Small intestine (tissue), 7 donors: ENCODE results near the gene RGS6. TPM values are rescaled to one million over a fixed set of nuclear protein-coding genes. Genes with fewer than 3 reads are reported as not detected.

ENCODE experiments used
- DNase-seq, 2 donors: peaks; one replicate each; pipeline versions ENCODE4 v3.0.0 to v3.0.0-alpha.2; 2013
- FAIRE-seq: peaks from 2 replicates; lab custom pipeline; 2012; peaks lifted over from hg19 to GRCh38; lab: Jason Lieb, UNC
- H3K27ac ChIP-seq, 3 donors: one replicate each; pipeline ENCODE4 v1.5.1; 2013; ENCODE audit warnings: low read length in 2 of 3, mild to moderate bottlenecking in 2 of 3, control low read depth in 1 of 3, inconsistent platforms in 1 of 3, low read depth in 1 of 3, moderate library complexity in 1 of 3
- H3K27me3 ChIP-seq, 3 donors: one replicate each; pipeline ENCODE4 v1.6.1; 2013; ENCODE audit warnings: low read length in 3 of 3, inconsistent platforms in 1 of 3; ENCODE audit not compliant: control insufficient read depth in 3 of 3, insufficient read depth in 3 of 3
- H3K36me3 ChIP-seq, 3 donors: one replicate each; pipeline ENCODE4 v1.6.1; 2013; ENCODE audit warnings: low read length in 3 of 3, inconsistent platforms in 1 of 3, low read depth in 1 of 3, mild to moderate bottlenecking in 1 of 3, moderate library complexity in 1 of 3; ENCODE audit not compliant: control insufficient read depth in 3 of 3, insufficient read depth in 2 of 3
- H3K4me1 ChIP-seq, 3 donors: one replicate each; pipeline ENCODE4 v1.6.1; 2013; ENCODE audit warnings: low read length in 2 of 3, inconsistent platforms in 1 of 3, low read depth in 1 of 3, mild to moderate bottlenecking in 1 of 3, moderate library complexity in 1 of 3; ENCODE audit not compliant: control insufficient read depth in 3 of 3, insufficient read depth in 2 of 3
- H3K4me3 ChIP-seq, 3 donors: one replicate each; pipeline ENCODE4 v1.5.1; 2013; ENCODE audit warnings: low read length in 3 of 3, control low read depth in 1 of 3, inconsistent platforms in 1 of 3, low read depth in 1 of 3, mild to moderate bottlenecking in 1 of 3, moderate library complexity in 1 of 3
- H3K9me3 ChIP-seq, 2 donors: one replicate each; pipeline ENCODE4 v1.6.1; 2013; ENCODE audit warnings: low read depth in 1 of 2, low read length in 1 of 2; ENCODE audit not compliant: control insufficient read depth in 2 of 2, insufficient read depth in 1 of 2
- WGBS, 3 donors: extraction: QIAGEN DNeasy Blood & Tissue Kit; methylation state at CpG; one replicate each; pipeline ENCODE4 v1.1.7; 2013; 5-methylcytosine and 5-hydroxymethylcytosine counted together
- polyA plus RNA-seq, 4 donors: library from polyadenylated mRNA; stranded (reverse) in 3 of 4; unstranded in 1 of 4; fragments of 200-250 nt in 3 of 4; fragments of 120-200 nt in 1 of 4; gene quantifications; one replicate each; pipeline versions ENCODE4 v1.2.1 to v1.2.3, GENCODE V29; 2013
- donor health status: healthy with polysubstance abuse.
- donor health status: control.
- donor health status: control.
- donor health status: Bipolar disorder and iron deficiency.
- donor health status: healthy.

The RGS6 gene
- polyA plus RNA-seq, 4 donors = 0.54 to 2.1 (median 0.58) TPM; not detected in 1

GRCh38 chr14:72517736-72518135, 585.5 kb downstream of the RGS6 start:
- H3K36me3 ChIP-seq = no peaks in the 10 kb centered on the region
- H3K27me3 ChIP-seq = peaks cover 0 to 6% (median 0%) of the 10 kb centered on the region in 3 donors
- FAIRE-seq (no peak), DNase-seq (no peak)
- H3K4me1 ChIP-seq = no peaks in the 10 kb centered on the region
- H3K9me3 ChIP-seq = peaks cover 0 to 3% of the 10 kb centered on the region in 2 donors
- no peak overlapping the region for H3K27ac ChIP-seq
- WGBS, 3 donors = 83 to 87% (median 84%) methylated on average over 2 of the region's 2 CpGs
- no peak overlapping the region for H3K4me3 ChIP-seq

GRCh38 chr14:72518809-72519377, 586.7 kb downstream of the RGS6 start:
- no peak for FAIRE-seq
- Histone ChIP-seq H3K4me1 (no peaks in the 10 kb centered on the region), H3K27ac (peak overlapping the region in 1 of 3 donors; percentile 17), H3K4me3 (no peak overlapping the region), H3K27me3 (peaks cover 0 to 4% (median 0%) of the 10 kb centered on the region in 3 donors), H3K36me3 (no peaks in the 10 kb centered on the region), H3K9me3 (peaks cover 0 to 3% of the 10 kb centered on the region in 2 donors)
- peak in 1 of 2 donors; percentile 26 for DNase-seq
- WGBS, 3 donors = 60 to 86% (median 64%) methylated on average over 4 of the region's 4 CpGs

GRCh38 chr14:72519543-72519942, 587.3 kb downstream of the RGS6 start:
- no peak for FAIRE-seq
- Histone ChIP-seq H3K27ac (no peak overlapping the region), H3K9me3 (peaks cover 0 to 3% of the 10 kb centered on the region in 2 donors), H3K36me3 (no peaks in the 10 kb centered on the region), H3K4me3 (no peak overlapping the region), H3K4me1 (no peaks in the 10 kb centered on the region), H3K27me3 (peaks cover 0 to 3% (median 0%) of the 10 kb centered on the region in 3 donors)
- WGBS, 3 donors = 62 to 77% (median 71%) methylated on average over 4 of the region's 4 CpGs
- no peak for DNase-seq

GRCh38 chr14:72521045-72521444, 588.8 kb downstream of the RGS6 start:
- no peaks in the 10 kb centered on the region for H3K4me1 ChIP-seq
- H3K4me3 ChIP-seq = no peak overlapping the region
- H3K9me3 ChIP-seq = peaks cover 0 to 3% of the 10 kb centered on the region in 2 donors
- no peak for DNase-seq
- 77 to 83% (median 83%) methylated on average over 4 of the region's 4 CpGs for WGBS, 3 donors
- H3K27me3 ChIP-seq = peaks cover 0 to 3% (median 0%) of the 10 kb centered on the region in 3 donors
- no peak overlapping the region for H3K27ac ChIP-seq
- FAIRE-seq = no peak
- no peaks in the 10 kb centered on the region for H3K36me3 ChIP-seq

GRCh38 chr14:72521968-72522741, 589.9 kb downstream of the RGS6 start:
- no peaks in the 10 kb centered on the region for H3K36me3 ChIP-seq
- no peak overlapping the region for H3K4me3 ChIP-seq
- H3K9me3 ChIP-seq = peaks cover 0 to 3% of the 10 kb centered on the region in 2 donors
- H3K4me1 ChIP-seq = no peaks in the 10 kb centered on the region
- WGBS, 3 donors = 77 to 84% (median 79%) methylated on average over 8 of the region's 8 CpGs
- no peak overlapping the region for H3K27ac ChIP-seq
- DNase-seq = no peak
- H3K27me3 ChIP-seq = peaks cover 0 to 3% (median 0%) of the 10 kb centered on the region in 3 donors
- FAIRE-seq = no peak

DNA sequence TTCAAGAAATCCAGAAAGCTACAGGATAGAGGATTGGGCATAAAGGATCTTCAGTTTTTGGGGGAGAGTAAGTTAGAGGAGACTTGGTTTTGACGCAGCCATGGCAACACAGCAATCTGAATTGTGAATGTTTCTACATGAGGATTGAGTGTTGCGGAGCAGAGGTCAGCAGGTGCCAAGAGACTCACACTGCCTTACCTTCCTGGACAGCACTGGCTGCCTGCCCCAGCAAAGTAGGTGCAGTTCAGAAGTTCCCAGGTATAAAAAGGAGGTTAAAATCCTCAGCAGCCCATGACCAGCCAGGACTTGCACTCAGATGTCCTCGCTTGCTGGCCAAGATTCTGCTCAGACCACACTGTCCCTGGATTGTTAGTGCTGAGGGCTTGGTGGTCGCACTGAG, 590.6 kb downstream of the RGS6 start:
- no peaks in the 10 kb centered on the region for H3K4me1 ChIP-seq
- no peak overlapping the region for H3K27ac ChIP-seq
- H3K36me3 ChIP-seq = no peaks in the 10 kb centered on the region
- FAIRE-seq = no peak
- 87 to 97% (median 94%) methylated on average over 4 of the region's 4 CpGs for WGBS, 3 donors
- peaks cover 0 to 3% of the 10 kb centered on the region in 2 donors for H3K9me3 ChIP-seq
- no peak for DNase-seq
- H3K27me3 ChIP-seq = peaks cover 0 to 3% (median 0%) of the 10 kb centered on the region in 3 donors
- H3K4me3 ChIP-seq = no peak overlapping the region

DNA sequence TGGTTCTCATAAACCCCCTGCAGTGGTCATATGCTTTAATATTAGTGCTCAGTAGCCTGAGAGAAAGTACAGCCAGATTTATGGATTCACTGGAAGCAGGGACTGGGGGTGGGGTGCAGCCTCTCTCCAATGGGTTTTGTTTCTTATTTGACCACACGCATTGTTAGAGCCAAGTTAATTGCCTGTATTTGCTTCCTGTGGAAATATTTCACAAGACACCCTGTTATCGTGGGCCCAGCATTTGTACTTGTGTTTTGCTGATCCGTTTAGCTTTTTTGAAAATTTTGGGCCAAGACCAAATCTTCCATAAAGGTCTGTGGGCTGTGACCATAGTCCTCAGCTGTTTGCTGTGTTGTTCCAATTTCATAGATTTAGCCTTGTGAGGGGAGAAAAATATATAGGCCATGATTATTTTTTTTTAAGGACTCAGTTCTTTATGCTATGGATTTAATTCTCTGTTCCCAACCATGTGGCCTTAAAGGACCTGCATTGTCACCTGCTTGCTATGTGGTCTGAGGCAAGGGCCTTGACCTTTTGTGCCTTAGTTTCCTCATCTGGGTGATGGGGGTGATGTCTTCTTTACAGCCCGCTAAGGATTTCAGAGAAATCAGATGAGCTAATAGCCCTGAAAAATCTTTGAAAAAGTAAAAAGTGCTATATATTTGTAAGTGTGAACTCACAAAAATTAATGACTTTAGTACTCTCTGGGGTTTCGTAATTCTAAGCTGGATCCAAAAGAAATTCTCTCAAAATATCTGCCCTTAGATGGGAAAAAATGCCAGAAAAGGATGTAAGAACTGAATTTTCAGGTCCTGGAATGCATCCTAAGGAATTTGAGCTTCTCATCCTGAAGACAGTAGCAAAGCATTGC, 591.4 kb downstream of the RGS6 start:
- WGBS, 3 donors = 65 to 83% (median 77%) methylated on average over 5 of the region's 5 CpGs
- no peak for FAIRE-seq
- no peak overlapping the region for H3K4me3 ChIP-seq
- H3K4me1 ChIP-seq = no peaks in the 10 kb centered on the region
- no peaks in the 10 kb centered on the region for H3K36me3 ChIP-seq
- no peak for DNase-seq
- H3K27ac ChIP-seq = no peak overlapping the region
- peaks cover 0 to 3% of the 10 kb centered on the region in 2 donors for H3K9me3 ChIP-seq
- peaks cover 0 to 3% (median under 1%) of the 10 kb centered on the region in 3 donors for H3K27me3 ChIP-seq

DNA sequence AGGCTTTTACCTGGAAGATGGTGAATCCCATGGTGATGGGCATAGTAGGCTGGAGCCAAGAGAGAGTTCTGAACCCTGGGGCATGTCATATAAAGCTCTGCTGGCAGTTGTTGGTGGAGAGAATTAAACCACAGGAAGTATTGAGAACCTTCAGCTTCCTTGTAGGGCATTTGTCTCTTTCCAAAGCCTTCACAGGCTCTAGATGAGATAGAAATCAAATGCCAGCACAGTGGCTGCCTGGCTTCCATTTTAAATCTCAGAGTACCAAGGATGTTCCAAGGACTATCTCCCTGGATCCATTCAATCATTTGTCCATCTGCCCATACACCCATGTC, 592.0 kb downstream of the RGS6 start:
- peaks cover 0 to 3% of the 10 kb centered on the region in 2 donors for H3K9me3 ChIP-seq
- FAIRE-seq = no peak
- H3K36me3 ChIP-seq = no peaks in the 10 kb centered on the region
- no peaks in the 10 kb centered on the region for H3K4me1 ChIP-seq
- H3K27ac ChIP-seq = no peak overlapping the region
- H3K27me3 ChIP-seq = peaks cover 0 to 3% (median 0%) of the 10 kb centered on the region in 3 donors
- H3K4me3 ChIP-seq = no peak overlapping the region
- DNase-seq = no peak
